AG09319 (cell line): Measurements from ENCODE around the gene GLDN.
"Not testable (repeated sequence)": the region's sequence is repeated elsewhere in the genome, so short reads cannot be mapped to it uniquely, and the experiment has no call there.

Experiments
- DNase-seq: peaks from one replicate; pipeline ENCODE4 v3.0.0-alpha.2; 2010; ENCODE audit warnings: low read depth; ENCODE audit errors: extremely low read depth
- CTCF ChIP-seq: IDR thresholded peaks from 2 replicates; pipeline ENCODE4 v1.5.1; 2011; ENCODE audit warnings: low read depth, mild to moderate bottlenecking, inconsistent platforms, low read length, moderate library complexity

The GLDN gene

GRCh38 chr15:51425517-51426040 lies 84.1 kb downstream of the GLDN start:
- TF ChIP-seq CTCF, result no peak
- no peak for DNase-seq

- no peak for TF ChIP-seq CTCF
- DNase-seq, result no peak
Measured at GRCh38 chr15:51438526-51438925, 97.1 kb downstream of the GLDN start.

- DNase-seq, result no peak
- no peak for TF ChIP-seq CTCF
Measured at GRCh38 chr15:51443282-51443914, 101.9 kb downstream of the GLDN start.

- no peak for DNase-seq
- TF ChIP-seq CTCF, result no peak
Measured at GRCh38 chr15:51444112-51444511, 102.7 kb downstream of the GLDN start.

- no peak for TF ChIP-seq CTCF
- no peak for DNase-seq
Measured at GRCh38 chr15:51444807-51445206, 103.4 kb downstream of the GLDN start.

- not testable (repeated sequence) for DNase-seq
Measured at GRCh38 chr15:51446029-51446744, 104.7 kb downstream of the GLDN start.

- TF ChIP-seq CTCF, result no peak
- no peak for DNase-seq
Measured at GRCh38 chr15:51447855-51448621, 106.6 kb downstream of the GLDN start.
